ENCODE results near the gene SYCP3. TPM values are rescaled to one million over a fixed set of nuclear protein-coding genes. Genes with fewer than 3 reads are reported as not detected.
A peak's percentile ranks its signal among the peaks of the same experiment; 100 is the strongest.

SYCP3 gene
- total RNA-seq, 2 donors from 2014 or later: 0.35 TPM; not detected in 1

DNA sequence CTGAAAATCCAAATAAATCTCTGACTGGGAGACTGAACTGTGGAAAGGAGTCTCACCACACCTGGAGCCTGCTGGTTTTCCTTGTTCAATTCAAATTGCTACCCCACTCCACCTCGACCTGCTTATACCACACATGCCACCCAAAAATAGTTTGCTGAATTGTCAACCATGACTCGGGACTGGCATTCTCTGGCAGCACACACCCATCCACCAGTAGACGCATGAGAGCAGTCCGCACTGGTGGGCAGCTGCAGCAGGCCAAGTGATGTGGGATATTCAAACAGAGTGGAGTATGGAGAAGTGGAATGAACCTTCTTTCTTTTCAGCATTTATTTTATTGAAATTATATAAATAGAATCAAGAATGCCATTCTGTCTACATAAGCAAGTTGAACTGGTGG is 38.7 kb upstream of the SYCP3 start:
- no peak for TF ChIP-seq CTCF (IDR thresholded peaks at IDR 0.05)
- Histone ChIP-seq H3K9ac (ENCODE audit: low read depth in 2 of 2, low read length in 2 of 2) (no peak overlapping the region), H3K4me1 (no peaks in the 10 kb centered on the region), H3K9me3 (no peaks in the 10 kb centered on the region), H3K4me3 (no peak overlapping the region), H3K27ac (no peak overlapping the region), H3K27me3 (no peaks in the 10 kb centered on the region), H3K36me3 (no peaks in the 10 kb centered on the region)
- no peak for DNase-seq
- intact Hi-C loops (cut with DNase I): loop anchor here (10.0 kb wide), 1 partner anchor 363 kb away; no protein-coding TSS in a partner anchor

DNA sequence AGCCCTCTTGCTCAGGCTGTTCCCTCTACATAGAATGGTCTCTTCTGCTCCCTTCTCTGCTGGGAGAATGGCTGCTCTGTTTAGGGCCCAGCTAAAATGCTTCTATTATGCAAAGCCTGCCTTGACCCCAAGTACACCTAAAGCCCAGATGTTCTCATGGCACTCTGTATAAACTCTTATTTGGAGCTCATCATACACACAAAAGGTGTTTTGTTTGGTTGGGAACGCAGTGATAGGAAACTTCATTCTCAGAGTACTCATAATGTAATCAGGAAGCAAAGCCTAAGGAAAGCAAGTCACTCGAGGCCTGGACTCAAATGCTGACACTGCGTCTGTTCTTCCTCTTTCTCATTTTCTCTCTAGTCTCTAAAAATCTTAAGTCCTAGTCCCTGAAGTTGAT is 38.2 kb upstream of the SYCP3 start:
- H3K9ac ChIP-seq (ENCODE audit: low read depth in 2 of 2, low read length in 2 of 2): no peak overlapping the region
- TF ChIP-seq CTCF (IDR thresholded peaks at IDR 0.05): no peak
- no peak overlapping the region for H3K4me3 ChIP-seq
- no peak overlapping the region for H3K27ac ChIP-seq
- no peaks in the 10 kb centered on the region for H3K27me3 ChIP-seq
- intact Hi-C loops (cut with DNase I): loop anchor here (10.0 kb wide), 1 partner anchor 363 kb away; no protein-coding TSS in a partner anchor
- no peaks in the 10 kb centered on the region for H3K36me3 ChIP-seq
- H3K4me1 ChIP-seq: no peaks in the 10 kb centered on the region
- DNase-seq: no peak
- no peaks in the 10 kb centered on the region for H3K9me3 ChIP-seq

- Histone ChIP-seq H3K9ac (ENCODE audit: low read depth in 2 of 2, low read length in 2 of 2) (no peak overlapping the region), H3K36me3 (no peaks in the 10 kb centered on the region), H3K27ac (no peak overlapping the region), H3K4me1 (no peaks in the 10 kb centered on the region), H3K9me3 (no peaks in the 10 kb centered on the region), H3K4me3 (no peak overlapping the region), H3K27me3 (no peaks in the 10 kb centered on the region)
- intact Hi-C loops (cut with DNase I): loop anchor here (10.0 kb wide), 1 partner anchor 361 kb away; no protein-coding TSS in a partner anchor
- no peak for TF ChIP-seq CTCF (IDR thresholded peaks at IDR 0.05)
- DNase-seq: no peak
These were observed 36.6 kb upstream of the SYCP3 start for GRCh38 chr12:101775816-101776215.

DNA sequence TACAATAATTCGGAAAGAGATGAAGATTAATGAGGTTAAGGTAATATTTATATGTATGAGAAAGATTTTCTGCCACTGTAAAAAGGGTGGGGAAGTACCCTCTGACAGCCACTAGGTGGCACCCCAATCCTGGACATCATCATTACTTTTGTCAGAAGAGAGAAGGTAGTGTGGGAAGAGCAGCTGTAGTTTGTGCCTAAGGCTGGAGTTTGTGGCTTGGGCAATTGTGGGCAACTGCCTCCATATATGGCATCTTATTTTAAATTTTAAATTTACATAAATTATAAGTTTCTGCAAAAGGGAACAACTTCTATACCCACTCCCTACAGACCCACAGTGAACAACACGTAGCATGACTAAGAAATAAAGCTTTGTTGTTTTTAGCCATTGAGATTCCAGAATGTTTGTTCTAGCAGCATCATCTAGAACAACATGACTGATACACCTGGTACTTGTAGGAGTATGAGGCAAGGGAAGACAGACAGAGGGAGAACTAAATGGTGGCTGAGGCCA is 34.4 kb upstream of the SYCP3 start:
- peak; percentile 97 for TF ChIP-seq CTCF (IDR thresholded peaks at IDR 0.05)
- no peaks in the 10 kb centered on the region for H3K9me3 ChIP-seq
- H3K4me3 ChIP-seq: no peak overlapping the region
- no peak overlapping the region for H3K9ac ChIP-seq (ENCODE audit: low read depth in 2 of 2, low read length in 2 of 2)
- DNase-seq: peak; percentile 76
- peak overlapping the region; percentile 28 for H3K27ac ChIP-seq
- no peaks in the 10 kb centered on the region for H3K27me3 ChIP-seq
- H3K4me1 ChIP-seq: no peaks in the 10 kb centered on the region
- H3K36me3 ChIP-seq: peaks cover 5% of the 10 kb centered on the region
- intact Hi-C loops (cut with DNase I): loop anchor here (5.0 to 10.0 kb wide), 2 partner anchors 69 to 359 kb away; no protein-coding TSS in a partner anchor

- no peak for TF ChIP-seq CTCF (IDR thresholded peaks at IDR 0.05)
- Histone ChIP-seq H3K9me3 (no peaks in the 10 kb centered on the region), H3K27ac (no peak overlapping the region), H3K27me3 (no peaks in the 10 kb centered on the region), H3K36me3 (peaks cover 7% of the 10 kb centered on the region), H3K4me1 (no peaks in the 10 kb centered on the region), H3K9ac (ENCODE audit: low read depth in 2 of 2, low read length in 2 of 2) (no peak overlapping the region), H3K4me3 (no peak overlapping the region)
- intact Hi-C loops (cut with DNase I): loop anchor here (5.0 to 10.0 kb wide), 2 partner anchors 70 to 357 kb away; no protein-coding TSS in a partner anchor
- no peak for DNase-seq
These were observed 32.9 kb upstream of the SYCP3 start for GRCh38 chr12:101772012-101772775.

Measured in colonic mucosa (tissue), 4 donors.